Activated CD8-positive, alpha-beta memory T cell treated with anti-CD3 and anti-CD28 coated beads for 4 hours (primary cell): ENCODE data around the gene CRYBG2.

Experiments
- DNase-seq, 2 donors: peaks; one replicate each; pipeline ENCODE4 v3.0.0-alpha.2; 2020; ENCODE audit warnings: low read depth in 2 of 2

Gene CRYBG2

DNA sequence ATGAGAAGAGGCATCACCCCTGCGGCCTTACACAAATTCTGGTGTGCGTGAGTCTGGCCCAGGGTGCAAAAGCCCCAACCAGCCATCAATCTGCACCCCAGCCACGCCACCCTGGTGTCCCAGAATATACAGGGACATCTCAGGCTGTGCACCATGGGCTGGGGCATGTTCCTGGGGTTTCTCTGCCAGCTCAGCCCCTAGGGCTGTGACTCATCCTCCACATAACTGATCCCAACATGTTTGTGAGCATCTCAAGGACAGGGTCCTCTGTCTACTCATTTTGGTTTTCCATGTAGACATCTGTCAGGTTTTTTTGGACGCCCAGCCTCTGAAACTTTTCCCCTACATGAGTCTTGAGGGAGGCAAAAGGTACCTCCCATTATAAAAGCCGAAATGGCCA is 18.1 kb upstream of the CRYBG2 start:
- no peak for DNase-seq

DNA sequence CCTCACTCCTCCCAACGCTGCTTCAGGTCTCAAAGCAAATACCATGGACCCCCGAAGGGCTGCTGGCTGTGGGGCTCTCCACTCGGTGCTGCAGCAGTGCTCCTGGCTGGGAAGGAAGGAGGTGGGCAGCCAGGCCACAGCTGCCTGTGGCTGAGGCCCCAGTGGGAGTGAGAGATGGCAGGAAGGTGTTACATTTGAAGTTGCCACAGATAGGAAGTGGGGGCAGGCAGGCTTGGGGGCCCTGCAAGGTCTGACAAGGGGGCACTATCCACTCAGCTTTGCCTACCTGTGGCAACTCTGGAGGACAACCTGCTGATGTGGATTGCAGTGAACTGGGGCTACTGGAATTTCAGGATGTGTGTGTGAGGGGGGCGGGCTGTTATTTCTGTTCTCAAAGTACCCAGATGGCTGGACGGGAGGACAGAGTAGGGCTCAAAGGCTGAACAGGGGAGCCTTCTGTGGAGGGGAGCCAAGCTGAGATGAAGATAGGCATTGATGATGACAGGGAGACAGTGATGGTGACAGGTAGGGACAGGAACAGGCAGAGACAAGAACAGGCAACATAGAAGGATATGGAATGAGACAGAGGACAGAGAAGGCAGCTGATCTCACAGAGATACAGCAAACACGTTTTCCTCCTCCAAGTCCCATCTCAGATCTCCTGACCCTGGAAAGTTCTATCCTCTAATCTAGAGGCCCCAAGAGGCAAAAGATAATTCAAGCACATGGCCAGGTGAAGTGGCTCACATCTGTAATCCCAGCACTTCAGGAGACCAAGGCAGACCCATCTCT is 16.9 kb upstream of the CRYBG2 start:
- DNase-seq, result no peak

DNA sequence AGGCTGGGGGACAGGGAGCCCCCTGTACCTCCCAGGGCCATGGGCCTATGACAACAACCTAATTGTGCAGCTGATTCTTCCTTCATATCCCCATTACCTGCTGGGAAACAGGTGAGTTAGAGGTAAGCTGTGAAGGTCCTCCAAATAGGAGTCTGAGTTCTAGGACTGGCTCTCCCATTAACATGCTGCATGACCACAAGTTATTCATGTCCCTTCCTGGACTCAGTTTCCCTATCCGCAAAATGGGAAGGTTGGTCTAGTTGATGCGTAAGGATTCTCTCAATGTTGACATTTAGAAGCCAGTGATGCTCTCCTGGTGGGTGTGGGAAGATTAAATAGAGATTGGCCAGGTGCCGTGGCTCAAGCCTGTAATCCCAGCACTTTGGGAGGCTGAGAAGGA is 14.6 kb upstream of the CRYBG2 start:
- no peak for DNase-seq

DNA sequence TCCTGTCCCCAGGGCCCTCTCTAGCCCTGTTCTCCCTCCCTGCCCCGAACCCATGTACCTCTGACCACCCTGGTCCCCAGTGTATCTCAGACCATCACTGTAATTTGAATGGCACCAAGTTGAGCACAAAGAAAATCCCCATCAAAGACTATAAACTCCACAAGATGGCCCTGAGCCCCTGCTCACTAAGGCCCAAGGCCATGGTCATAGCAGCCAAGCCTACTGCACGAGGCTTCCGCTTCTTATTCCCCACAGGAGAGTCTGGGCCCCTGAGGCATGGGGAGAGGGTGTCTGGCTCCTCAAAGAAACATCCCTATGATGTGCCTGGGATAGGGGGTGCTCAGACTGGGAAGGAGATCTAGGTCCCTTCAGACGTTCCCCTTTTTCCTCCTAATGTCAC is 14.1 kb upstream of the CRYBG2 start:
- DNase-seq, result no peak

DNA sequence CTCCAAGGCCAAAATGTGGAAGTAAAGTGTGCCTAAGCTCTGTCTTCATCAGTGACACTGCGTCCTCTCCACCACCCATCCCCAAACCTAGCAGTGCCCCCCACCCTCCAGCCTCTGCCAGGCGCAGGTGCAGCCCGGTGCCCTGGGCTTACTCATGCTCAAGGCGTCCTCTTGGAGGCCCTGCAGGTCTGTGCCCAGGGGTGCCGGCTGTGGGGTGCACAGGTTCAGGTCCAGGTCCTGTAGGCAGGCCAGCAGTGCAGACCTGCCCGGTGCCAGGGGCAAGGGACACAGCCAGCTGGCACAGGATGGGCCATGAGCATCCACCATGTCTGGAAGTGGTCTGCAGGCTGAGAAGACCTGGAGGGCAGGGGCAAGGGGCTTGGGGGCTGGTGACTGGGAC is 13.5 kb upstream of the CRYBG2 start:
- DNase-seq, result no peak

DNA sequence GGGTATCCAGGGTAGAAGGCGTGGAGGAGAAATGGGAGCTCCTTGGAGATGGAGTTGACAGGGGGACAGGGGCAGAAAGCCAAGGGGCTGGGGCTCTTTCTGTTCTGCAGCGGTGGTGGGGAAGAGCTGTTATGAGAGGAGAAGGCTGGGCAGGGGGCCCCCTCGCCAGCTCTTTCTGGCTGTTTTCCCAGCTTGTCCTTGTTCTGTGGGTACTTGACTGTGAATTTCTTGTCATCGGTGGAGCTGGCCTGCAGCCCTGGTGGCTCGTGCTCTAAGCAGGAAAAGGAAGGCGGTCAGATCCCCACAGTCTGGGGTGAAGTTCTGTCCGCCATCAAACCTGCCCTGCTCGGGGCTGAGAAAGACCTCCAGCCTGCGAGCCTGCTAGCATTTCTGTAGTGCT is 11.0 kb upstream of the CRYBG2 start:
- no peak for DNase-seq

DNA sequence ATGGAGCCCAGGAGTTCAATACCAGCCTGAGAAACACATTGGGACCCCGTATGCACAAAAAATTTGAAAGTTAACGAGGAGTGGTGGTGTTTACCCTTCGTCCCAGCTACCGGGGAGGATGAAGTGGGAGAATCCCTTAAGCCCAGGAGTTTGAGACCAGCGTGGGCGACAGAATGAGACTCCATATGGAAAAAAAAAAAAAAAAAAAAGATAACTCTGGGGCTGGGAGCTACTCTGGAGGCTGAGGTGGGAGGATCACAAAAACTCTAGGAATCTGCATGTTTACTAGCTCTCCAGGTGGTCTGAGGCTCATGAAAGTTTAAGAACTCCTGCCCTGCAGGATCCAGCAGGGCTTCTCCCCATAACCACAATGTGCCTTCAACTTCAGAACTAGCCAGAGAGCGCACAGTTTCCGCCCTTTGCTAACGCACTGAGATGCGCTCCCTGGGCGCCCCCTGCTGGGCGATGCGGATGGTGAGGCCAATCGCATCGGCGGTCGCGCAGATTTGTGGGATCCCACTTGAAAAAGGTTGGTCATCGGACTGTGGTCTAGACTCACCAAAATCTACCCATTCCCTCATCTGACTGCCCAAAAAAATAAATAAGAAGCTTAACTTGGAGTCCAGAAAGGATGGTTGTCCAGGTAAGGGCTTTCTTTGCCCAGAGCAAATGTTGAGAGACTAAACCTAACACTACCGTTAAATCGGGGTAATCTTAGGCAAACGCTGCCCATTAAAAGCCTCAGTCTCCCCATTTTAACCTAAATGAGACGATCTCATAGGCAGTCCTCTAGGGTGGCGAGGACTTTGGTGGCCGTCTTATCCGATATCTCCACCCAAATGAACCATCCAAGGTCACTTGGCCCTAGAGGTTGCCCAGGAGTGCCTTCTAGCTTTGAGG is 9.9 kb upstream of the CRYBG2 start:
- peak; percentile 59 to 69 for DNase-seq

DNA sequence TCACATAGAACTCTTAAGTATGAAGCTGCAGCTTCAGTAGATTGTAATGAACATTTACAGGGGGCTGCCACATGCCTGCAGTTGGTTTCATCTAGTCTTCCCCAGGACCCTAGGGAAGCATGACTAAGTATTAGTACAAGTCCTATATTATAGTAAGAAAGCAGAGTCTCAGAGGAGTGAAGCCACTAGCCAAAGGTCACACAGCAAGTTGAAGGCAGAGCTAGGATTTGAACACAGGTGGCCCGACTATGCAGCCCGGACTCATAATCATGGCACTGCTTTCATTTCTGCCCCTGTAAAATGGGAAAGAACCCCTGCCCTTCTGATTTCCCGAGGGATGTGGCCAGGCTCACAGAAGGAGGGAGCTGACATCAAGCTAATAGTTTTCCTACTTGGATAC is 8.4 kb upstream of the CRYBG2 start:
- no peak for DNase-seq

DNA sequence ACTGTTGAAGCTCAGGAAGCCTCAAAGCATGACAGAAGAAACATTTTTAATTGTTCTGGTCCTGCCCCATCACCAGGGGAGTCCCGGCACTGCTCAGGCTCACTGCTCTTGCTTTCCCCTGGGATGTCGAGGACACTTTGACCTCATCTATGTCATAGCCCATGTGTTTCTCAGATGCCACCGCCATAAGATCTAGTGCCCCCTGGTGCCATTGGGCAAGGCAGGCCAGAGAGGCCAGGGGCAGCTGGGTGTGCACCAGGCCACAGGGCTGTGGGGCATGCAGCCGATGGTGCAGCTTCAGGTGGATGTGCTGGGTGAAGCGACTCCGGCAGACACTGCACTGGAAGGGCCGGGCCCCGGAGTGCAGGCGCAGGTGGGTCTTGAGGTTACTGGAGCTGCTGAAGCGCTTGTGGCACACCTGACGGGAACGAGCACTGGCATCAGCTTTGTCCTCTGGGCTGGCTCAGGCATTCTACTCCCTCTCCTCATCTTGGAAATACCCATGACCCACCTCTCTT is 7.7 kb upstream of the CRYBG2 start:
- DNase-seq, result no peak

DNA sequence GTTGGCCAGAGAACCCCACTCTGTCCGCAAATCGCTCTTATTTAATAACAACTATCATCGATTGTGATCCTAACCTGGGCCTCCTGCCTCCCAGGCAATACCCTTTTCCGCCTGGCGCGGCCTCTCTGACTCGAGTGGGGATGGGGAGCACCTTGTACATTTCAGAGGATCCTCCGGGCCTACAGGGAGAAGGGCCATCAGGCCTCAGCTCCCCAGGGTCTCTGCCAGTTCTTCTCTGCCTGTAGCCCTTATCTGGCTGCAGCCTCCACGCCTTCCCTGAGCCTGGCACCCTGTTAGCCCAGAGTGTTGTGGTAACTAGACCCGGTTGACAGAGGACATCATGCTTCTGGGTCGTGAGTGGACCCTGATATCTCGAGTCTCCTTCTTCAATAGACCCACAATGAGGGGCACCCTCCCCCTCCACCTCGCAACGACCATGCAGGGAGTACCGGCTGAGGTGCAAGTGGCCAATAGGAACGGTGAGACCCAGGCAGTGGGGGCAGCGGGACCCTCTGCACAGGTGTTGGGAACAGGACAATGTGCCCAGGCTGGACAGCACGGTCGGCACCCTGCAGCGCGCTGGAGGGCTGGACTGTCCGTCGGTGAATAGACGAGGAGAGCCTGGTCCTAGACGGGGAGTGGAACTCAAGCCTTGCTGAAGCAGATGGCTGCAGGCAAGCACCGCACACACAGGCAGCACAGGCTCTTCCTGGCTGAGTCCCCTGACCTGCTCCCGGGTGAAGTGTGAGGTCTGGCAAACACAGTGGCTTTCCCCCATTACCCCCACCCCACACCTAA is 7.1 kb upstream of the CRYBG2 start:
- no peak for DNase-seq

DNA sequence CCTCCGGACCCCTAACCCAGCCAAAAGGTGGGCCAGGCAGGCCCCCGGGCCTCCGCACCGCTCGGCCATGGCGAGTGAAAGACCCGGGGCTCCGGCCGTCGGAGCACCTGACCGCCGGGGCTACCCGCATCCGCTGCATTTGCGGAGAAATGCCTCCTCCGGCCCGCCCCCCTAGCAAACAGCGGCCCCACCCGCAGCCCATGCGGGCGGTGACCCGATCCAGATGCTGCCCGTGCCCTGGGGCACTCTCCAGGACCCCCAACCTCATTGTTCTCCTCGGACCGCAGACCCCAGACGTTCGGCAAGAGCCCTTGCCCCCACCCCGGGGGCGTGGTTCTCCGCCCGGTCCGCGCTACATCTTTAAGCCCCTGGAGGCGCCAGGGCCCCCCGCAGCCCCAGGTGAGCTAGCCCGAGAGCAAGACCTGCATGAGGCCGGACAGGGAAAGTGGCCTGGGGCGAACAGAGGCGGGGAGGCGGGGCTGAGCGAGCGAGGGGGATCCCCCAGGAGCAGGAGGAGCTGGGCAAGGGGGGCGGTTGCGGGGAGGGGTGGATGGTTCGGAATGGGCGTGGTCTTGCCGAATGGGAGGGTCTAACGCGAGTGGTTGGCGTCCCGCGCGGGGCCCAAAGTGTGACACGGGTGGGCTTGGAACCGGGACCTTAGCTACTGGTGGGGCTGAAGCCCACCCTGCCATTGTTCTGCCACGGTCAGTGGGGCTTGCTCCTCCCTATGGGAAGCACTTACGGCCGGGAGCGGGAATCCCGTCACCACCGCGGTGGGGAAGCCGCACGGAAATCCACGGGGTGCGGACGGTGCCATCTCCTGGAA is 6.3 kb upstream of the CRYBG2 start:
- peak; percentile 33 to 34 for DNase-seq

DNA sequence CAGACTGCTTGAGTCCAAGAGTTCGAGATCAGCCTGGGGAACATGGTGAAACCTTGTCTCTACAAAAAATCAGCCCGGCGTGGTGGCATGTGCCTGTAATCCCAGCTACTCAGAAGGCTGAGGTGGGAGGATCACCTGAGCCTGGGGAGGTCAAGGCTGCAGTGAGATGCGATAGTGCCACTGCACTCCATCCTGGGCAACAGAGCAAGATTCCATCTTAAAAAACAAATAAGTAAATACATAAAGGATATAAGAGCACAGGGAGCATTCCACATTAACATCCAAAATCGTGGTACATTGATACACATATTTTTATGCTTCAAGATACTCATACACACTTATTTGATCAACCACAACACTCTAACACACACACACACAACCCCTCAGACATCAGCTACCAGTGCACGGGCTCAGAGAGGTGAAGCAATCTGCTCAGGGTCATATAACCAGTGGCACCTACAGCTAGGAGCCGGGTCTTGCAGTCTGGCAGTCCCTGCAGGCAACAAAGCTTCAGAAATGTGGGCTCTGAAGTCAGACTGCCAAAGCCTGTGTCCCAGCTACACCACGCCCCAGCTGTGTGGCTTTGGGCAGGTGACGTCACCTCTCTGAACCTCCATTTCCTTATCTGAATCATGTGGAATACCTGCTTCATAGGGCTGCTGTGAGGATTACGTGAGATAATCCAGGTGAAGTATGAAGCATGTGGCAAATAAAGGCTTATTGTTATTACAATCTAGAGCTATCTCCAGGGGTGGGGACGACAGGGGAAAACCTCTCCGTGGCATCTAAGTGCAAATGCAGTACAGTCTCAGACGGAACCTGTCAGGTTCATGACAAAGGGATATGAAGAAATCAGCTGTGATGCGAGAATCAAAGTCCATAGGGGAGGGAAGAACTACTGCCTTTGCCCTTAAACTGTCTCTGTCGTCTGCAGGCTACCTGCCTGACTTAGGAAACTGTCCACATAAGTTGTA is 4.8 kb upstream of the CRYBG2 start:
- peak; percentile 37 to 67 for DNase-seq

DNA sequence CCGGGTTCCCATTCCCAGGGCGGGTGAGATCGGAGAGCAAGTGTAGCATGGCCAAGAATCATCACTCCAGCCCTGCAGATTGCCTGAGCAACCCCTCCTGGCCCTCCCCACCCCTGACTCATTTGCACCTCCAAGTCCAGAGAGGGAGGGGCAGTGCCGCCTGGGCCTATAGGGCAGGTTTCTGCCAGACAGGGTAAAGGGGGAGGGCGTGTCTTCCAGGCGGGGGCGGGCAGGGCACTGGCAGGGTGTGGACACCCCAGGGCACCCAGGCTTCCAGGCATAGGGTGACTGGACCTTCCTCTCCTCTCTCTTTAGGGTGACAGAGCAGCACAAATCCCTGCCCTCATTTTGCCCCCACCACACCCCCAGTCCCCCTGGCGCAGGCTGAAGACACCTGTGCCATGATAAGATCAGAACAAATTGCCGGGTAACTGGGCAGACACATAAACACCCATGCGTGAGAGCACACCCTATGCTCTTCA is 3.2 kb upstream of the CRYBG2 start:
- DNase-seq, result no peak

DNA sequence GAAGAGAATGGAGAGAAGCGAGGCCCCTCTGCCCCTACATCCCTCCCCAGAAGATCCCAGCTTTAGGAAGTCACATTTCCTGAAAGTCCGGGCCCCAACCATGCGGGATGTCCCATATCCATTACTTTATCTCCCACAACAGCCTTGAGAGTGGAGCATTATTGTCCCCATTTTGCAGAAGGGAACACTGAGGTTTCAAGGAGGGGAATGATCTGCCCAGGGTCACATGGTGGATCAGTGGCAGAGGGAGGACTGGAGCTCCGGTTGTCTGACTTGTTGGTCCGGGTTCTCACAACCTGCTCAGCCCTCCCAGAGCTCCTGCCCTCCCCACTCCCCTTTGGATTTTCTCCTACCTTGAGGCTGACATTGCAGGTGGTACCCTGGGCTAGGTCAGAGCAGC is 2.2 kb upstream of the CRYBG2 start:
- DNase-seq, result no peak

DNA sequence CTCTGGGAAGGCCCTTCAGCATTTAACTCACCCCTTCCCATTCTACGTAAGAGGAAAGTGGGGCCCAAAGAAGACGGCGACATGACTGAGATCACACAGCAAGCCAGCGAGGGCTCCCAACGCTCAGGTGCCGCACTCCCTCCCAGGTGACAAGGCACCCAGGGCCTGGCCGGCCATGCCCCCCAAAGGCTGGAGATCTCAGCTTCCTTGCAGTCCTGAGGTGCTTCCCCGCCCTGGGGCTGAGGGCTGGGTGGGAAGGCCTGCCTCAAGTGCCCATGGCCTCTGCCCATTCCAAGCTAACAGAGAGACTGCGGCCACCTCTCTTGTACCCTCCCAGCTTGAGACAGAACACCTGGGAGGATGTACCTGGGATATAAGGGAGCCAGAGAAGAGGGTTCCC is 1.0 kb upstream of the CRYBG2 start:
- no peak for DNase-seq

DNA sequence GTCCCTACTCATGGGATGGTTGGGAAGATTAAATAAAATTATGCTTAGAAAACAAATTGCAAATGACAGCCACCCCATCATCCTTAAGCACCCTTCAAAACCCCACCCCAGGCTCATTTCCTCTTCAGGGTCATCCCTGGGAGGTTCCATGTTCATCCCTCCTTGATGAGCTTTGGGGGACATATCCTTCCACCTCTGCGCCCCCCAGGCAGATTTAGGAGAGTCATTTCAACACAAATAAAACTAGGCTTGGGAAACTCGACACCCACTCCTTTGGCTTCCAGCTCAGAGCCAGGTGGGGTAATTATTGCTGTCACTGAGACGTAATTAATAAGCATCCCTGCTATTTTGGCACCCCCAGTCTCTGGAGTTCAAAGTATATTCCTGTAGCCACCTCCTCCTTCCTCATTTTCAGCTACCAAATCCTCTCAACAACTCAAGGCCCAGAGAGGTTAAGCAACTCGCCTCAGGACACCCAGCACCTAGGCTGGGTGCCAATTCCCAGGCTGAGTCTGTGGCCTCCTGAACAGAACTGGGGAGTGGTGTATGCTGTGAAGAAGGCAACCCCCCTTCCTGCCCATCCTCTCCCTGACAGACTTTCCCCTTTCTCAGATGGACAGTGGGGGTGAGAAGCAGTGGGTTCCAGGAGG is 595 bp downstream of the CRYBG2 start:
- no peak for DNase-seq

DNA sequence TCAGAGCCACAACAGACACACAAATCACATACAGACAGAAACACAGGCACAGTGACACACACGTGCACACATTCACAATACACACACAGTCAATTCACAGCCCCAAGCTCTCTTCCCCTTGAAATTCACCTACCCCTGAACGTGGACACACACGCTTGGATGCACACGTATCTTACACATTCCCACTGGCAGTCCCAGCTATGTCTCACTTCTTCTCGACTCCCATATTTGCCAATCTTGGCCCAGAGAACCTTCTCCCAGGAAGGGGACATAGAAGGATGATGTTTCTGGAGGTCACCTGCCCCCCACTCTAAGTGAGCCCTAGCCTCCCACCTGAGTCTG is 1.6 kb downstream of the CRYBG2 start:
- DNase-seq, result no peak

DNA sequence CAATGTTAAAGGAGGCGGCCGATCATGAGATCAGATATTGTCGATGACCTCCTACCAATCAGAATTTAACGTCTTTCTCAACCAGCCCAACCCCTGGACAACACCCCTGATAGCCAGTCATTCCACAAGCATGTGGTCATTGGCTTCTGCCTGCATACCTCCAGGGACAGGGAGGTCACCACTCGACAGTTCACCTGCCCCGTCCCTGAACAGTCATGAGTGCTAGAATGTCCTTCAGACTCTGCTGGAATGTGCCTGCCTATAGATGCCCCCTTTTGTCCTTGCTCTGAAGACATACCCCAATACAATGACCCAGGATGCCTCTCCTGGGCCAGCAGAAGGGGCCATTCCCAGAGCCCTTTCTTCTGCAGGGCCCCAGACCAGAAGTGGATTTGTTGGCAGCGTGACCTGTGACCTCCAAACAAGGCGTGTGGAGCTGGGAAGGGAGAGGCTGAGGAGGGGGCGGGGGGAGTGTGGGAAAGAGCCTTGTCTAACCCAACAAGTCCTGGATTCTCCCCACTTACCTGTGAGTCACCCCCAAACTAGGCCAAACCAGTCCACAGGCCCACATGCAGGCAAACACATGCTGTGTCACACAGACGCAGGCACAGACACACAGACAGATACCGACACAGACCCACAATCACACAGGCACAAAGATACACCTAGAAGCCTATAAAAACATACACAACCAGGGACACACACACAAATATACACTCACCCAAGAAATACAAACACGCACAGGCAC is 2.2 kb downstream of the CRYBG2 start:
- no peak for DNase-seq
